Stimulated activated CD8-positive, alpha-beta memory T cell treated with anti-CD3 and anti-CD28 coated beads, Interleukin-2, amount 100 ng/mL, for 48 hours (primary cell): Measurements from ENCODE around the gene SLC35F4.
"Not testable (repeated sequence)": the region's sequence is repeated elsewhere in the genome, so short reads cannot be mapped to it uniquely, and the experiment has no call there.

ENCODE experiments used
- DNase-seq, 2 donors: peaks; one replicate each; pipeline ENCODE4 v3.0.0-alpha.2; 2020; ENCODE audit warnings: low read depth in 2 of 2

Gene SLC35F4

DNA sequence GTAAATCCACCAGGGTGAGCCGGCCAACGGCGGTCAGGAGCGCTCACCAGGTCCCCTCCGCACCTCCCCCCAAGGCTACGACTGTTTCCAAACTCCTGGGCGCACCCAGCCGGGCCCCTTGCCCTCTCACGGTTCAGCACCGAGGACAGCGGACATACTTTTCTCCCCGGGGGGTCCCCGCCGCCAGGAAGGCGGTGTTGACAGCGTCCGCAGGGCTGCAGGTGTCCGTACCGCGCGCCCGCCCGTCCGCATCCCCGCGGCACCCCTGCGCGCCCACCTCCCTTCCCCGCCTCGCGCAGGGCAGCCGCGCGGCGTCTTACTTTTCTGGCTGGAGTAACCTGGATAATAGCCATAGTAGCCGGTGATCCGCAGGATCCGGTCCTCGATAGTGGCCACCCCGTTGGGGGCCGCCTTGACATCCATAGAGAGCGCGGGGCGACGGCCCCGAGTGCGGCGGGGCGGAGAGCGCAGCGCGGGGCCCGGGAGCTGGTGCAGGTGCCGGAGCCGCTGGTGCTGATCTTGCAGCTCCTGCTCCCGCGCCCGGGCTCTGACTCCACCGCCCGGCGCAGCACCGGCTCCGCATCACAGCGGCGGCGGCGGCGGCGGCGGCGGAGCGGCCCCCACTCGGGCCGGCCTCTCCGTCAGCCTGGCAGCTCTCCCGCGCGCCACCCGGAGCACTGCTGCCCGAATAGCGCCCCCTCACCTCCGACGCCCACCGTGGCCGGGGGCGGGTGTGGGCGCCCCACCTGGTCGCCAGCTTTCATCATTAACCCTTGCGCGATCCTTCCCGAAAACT, at the start of gene SLC35F4:
SLC35F4 (minus strand) TSS at position 690 of the 796 bp plus-strand sequence.
- no peak for DNase-seq

DNA sequence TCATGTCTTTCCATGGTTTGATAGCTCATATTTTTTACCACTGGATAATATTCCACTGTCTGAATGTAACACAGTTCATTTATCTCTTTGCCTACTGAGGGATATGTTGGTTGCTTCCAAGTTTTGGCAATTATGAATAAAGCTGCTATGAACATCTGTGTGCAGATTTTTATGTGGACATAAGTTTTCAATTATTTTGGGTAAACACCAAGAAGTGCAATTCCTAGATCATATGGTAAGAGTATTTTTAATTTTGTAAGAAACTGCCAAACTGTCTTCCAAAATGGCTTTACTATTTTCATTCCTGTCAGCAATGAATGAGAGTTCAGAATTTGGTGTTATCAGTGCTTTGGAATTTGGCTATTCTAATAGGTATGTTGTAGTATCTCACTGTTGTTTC, 43.7 kb upstream of the SLC35F4 start:
- DNase-seq: no peak

DNA sequence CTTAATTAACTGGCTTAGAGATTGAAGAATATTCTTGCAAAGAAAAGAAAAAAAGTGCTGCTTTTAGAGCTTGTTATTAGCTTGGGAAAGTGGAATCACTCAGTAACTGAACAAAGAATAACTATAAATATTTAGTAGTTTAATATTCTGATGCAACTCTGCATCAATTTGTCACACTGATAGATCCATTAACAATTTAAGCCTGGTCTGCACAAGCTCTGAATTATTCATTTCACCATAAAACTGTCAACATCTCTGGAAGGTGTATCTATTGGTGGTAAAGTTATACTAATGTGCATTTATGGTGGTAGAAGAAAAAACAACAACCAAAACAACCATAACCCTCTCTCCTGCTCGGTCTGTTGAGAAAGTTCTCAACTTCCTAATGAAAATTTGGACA, 38.1 kb upstream of the SLC35F4 start:
- DNase-seq: no peak

DNA sequence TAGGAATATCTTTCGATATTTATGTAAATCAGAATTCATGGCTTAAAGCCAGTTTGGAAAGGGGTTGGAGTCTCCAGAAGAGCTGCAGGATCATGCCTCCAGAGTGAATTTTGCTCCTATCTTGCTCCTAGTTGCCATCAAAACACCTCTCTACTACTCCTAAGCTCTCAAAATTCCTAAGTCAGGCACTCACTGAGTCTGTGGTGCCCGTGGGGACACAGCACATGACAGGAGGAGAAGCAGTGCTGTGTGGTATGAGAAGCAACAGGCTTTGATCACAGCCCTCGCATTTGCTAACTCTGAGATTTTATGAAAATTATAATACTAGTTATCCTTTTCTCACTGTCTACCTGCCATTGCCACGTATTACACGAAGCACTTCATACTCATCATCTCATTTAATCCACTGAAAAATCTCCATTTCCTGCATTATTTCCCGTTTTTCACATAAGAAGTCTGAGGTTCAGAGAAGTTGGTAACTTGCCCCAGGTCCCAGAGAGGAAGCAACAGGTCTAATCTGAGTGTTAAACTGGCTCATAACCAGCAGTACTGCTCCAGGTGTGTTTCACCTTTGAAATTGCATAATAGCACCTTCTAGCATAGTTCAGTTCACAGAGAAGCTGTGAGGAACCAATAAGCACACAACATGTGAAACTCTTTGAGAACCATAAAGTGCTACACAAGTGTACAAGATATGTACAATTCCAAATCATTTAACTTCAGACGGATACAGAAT, 33.1 kb upstream of the SLC35F4 start:
- DNase-seq: no peak

DNA sequence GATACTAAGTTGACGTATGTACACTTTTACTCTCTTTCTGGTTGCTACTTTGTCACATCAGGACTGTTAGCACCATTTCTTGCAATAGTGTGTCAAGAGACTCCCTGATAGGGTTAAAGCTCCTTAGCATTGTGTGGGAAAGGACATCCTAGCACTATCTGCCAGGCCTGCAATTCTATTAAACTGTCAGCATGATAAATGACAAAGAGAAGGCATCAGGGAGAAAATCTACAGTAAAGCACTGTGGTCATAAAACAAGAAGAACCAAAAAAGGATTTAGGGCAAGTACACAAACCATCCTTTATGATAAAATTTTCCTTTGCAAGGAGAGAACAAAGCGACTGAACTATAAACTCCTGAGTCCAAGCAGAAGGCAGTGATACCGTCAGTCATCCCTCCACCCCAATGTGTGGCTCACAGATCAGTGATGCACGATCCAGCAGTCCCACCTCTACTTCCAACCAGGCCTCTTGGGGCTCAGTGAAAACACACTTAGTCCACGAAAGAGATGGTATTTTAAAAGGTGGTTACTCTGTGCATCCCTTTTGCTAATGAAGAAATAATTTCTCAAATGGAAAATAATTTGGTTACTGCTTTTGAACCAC, 31.4 kb upstream of the SLC35F4 start:
- no peak for DNase-seq

DNA sequence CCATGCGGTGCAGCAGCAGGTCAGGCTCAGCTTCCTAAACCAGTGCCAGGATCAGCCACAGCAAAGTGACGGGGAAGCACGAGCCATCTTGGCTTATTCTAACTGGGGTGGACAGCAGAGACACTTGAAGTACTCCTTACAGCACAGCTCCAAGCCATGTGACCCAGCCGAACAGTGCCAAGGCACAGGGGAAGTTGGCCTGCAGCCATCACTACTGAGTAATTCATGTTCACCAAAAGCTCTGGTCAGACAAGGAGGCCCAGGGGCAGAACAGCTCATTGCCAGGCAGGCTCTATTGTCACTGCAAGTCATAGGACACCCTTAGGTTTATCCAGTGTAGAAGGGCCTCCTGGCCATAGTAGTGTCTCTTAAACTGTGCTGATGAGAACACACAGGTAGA, 23.4 kb upstream of the SLC35F4 start:
- DNase-seq: no peak

DNA sequence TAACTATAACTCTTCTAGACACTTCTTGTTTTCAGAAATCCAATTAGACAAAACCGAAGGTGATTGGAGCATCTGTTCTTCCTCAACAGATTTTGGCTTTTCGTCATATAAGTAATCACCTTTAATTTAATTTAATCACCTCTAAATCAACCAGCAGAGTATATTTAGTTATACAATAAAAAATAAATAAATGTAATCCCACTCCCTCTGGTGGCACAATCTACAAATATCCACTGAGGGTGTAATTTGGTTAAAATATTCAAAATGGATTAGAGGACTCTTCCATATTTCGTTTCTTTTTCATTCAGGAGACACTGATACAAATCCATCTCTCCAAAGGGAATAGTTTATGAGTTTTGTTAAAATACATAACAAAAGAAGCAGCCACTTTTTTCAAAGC, 18.3 kb upstream of the SLC35F4 start:
- no peak for DNase-seq

DNA sequence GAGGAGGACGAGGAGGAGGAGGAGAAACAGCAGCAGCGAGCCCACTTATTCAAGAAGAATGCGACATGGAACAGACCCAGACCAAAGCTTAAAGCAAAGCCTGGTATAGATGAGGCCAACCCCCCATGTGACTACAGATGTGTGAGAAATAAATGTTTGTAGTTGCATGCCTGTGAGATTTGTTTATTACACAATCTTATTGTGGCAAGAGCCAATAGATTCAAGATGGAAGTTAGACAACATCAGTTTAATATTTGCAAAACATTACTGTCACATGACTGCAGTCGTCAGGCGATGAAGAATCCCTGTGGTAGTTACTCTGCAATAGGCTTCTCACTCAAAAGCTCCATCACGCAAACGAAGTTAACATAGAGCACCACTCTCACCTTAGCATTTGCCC, 17.2 kb upstream of the SLC35F4 start:
- no peak for DNase-seq

DNA sequence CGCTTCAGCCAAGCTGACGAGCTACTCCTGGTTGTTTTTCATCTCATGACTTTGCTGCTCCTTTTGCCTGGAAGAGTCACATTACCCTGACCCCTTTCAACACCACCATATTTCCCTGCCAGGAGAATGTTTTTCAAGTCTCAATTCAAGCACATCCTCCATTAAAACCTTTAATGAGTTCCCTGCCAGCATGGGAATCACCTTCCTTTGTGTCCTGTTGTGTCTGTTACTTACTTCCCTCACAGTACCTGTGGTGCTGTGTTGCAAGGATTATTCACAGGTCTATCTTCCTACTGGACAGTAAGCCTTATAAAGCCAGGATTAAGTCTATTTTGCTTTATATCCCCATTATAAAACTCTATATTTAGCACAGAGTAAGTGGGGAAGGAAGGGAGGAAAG, 13.6 kb upstream of the SLC35F4 start:
- DNase-seq: no peak

DNA sequence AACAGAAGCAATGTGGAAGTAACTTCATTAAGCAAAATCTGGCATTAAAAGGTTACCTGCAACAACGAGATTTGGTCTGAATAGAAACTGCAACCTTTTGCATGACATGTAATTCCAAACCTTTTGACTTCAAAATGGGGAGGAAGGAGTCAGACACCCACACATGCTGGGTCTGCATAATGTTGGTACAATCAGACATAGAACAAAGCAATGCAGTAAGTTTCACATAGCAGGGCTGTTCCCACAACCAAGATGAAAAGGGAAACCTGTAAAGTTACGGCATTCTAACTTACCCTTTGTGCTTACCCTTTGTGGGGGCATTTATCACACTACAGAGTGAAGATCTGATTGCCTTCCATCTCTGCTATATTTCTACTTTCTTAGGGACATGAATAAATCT, 10.1 kb upstream of the SLC35F4 start:
- no peak for DNase-seq

DNA sequence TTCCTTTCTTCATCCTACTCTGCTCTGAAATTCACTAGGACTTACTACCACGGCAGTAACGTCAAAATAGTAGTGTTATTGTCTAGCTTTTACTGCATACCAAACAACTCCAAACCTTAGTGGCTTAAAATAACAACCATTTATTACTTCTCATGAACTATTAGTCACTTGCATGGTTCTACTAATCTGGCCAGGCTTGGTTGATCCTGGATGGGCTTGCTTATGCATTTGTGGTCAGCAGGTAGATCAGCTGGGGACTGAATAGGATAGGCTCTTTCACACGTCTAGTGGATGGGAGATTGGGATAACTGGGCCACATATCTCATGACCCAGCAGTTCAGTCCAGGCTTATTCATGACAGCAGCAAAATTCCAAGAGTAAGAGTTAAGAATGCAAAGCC, 9.4 kb upstream of the SLC35F4 start:
- DNase-seq: no peak

DNA sequence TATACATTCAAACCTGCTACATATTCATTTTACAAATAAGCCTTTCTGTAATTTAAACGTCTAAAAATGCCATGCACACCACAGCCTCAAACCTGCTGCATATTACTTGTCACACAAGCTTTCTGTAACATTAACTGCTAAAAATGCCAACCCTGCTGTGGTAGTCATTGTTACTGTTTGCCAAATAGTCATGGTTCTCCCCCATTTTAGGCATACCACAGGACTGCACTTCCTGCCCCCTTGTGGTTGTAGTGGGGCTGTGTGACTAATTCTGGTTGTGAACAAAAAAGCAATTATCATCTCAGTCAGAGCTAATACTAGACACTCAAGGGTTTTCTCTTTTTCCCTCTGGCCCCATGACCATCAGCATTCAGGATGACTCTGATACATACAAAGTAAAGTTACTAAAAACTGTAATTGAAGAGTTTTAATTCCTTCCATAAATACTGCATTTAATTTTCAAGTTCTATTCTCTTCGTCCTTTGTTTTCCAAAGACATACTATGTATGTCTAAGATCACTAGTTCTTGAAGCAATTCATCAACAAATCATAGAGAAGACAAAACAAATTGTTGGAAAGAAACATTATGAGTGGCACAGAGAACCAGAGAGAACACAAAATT, 5.7 kb upstream of the SLC35F4 start:
- DNase-seq: no peak

DNA sequence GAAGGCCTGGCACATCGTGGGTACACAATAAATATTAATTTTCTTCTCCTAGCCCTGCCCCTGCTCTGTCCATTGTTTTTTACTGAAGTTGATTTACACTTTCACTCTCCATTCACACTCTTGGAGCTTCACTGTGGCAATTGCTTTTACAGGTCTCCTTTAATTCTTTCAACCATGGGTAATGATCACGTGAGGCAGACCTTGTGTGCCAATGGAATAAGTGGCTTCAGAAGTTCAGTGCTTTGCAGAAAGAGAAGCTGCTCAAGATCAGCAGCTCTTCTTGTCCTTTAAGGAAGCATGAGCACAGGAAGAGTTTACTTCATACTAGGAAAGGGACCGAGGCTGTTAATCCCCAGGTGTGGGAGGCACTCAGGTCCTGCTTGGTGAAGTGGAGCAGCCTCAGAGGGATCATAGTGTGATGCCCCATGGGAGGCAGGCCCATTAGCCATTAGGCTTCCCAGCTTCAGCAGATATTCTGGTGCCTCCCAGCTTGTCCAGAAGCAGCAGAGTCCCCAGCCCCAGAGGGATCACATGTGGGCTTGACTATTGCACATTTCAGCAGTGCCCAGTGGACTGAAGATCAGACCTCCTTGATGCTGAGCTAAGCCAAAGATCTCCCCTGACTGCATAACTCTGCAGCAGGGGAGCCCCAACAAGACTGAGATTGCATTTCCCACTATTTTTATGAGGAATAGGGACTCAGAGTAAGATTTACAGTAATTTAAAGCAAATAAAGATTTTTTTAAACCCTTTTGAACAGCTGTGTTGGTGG, 5.0 kb upstream of the SLC35F4 start:
- DNase-seq: no peak

DNA sequence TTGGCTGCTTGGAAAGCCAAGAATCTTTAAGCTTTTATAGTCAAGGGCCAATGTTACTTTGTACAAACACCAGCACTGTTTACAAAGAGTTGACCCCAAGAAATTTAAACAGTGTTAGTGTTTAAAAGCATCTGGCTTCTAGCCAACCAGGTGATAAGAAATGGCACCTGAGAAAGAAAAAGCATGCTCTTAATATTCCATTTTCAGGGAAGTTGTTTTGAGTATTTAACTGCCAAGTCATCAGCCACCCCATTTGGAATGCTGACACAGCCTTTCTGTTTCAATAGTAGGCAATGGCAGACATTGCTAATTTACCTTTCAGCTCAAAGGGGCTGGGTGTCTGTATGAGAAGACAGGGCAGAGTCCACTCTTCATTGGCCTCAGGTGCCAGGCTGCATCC, 3.7 kb upstream of the SLC35F4 start:
- DNase-seq: no peak

DNA sequence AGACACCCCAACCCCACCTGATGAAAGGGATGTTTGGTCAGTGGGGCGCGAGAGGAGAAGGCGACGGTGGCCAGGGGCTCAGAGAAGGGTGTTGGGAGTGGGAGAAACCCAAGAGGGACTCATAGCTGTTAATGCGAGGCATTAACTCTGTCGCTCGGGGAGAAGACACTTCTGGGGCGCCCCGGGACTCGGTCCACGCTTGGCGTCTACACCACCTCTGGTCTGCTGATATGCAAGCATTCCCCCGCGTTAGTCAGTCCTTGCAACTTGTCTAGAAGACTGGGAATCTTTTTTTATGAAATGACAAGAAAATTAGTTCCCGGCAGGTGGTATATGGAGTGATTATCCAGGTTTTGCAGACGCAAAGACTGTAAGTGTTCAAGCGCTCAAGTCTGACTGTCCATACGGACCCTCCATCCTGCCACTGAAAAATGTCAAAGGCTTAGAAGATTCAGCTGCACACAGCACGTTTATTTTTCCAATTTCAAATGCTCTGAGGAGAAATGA, 360 bp upstream of the SLC35F4 start:
- no peak for DNase-seq

DNA sequence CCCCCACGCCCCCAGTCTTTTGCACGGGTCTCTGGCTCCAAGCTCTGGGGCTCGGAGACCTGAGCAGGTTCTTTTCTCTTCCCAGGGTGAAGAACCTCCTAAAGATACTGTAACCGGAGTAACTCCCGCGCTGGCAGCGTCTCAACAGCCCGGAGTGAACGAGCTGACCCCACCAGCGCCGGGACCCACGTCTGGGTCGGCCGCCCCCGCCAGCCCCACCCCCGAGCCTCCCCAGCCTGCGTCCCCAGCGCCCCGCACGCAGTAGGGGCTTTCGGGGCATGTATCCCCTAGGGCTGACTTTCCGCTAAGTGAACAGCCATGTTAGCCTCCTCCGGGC, 858 bp downstream of the SLC35F4 start:
- no peak for DNase-seq

DNA sequence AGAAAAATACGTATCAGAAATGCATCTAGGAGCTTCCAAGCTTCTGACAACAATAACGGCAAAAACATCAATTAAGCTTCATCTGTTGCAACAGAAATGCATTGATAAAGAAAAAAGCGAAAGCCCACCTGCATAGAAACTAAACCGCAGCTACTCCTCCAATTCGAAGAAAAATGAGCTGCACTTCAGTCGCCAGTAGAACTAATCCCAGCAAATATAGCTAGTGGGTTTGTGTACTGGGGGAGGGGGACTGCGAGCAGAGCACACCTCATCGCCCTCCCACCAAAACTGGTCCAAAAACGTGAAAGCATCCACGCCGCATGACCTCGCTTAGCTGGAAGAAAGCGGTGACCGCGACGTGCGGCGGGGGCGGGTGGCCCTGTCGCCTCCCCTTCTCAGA, 1.2 kb downstream of the SLC35F4 start:
- DNase-seq: no peak

DNA sequence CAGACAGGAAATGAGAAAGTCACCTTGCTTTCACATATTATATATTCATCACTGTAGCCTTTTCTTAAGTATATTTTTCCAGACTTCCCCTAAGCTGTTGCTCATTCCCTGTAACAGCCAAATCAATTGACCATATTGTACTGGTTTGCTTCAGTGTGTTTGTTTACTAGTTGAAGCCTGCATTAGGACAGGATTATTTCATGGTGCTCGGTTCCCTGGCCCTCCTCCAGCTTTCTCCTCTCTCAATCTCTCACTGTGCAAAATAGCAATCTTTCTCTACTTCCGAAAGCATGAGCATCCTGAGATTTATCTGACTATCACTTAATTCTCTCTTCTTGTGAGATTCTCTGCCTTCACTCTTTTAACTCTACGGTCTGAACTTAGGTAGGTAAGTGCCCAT, 2.4 kb downstream of the SLC35F4 start:
- no peak for DNase-seq

DNA sequence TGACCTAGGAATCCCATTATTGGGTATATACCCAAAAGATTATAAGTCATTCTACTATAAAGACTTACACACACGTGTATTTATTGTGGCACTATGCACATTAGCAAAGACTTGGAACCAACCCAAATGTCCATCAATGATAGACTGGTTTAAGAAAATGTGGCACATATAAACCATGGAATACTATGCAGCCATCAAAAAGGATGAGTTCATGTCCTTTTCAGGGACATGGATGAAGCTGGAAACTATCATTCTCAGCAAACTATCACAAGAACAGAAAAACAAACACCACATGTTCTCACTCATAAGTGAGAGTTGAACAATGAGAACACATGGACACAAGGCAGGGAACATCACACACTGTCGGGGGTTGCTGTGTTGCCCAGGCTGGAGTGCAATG, 10.2 kb downstream of the SLC35F4 start:
- not testable (repeated sequence) for DNase-seq

DNA sequence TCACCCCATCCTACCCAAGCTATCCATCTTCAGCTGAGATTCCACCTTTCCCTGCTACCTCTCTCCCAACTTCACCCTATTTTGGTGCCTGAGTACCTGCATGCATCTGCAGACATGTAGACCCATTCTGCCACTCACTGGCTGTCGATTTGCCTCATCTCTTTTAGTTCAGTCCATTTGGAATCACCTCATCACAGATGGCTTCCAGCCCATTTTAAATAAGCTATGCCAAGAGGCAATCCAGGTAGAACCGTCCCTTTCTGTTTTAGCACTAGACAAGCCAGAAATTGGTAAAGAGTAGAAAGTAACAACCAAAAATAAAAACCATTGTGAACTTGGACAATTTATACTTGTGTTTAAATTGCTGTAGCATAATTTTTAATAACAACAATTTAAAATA, 11.3 kb downstream of the SLC35F4 start:
- no peak for DNase-seq

DNA sequence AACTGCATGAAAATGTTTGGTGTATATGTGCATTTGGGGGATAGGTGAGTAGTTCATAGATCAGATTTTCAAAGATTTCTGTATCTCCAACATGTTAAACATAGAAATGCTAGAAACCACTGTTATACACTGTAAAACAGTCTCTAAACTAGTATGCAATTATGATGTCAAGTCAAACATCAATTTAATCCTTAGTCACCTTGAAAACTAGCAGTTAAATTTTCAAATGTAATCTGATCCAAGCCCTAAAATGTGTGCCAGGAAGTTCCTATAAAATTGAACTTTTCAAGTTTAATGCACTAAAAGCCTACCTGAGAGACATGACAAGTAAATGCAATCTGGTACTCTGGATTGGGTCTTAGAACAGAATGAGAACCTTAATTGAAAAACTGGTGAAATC, 14.5 kb downstream of the SLC35F4 start:
- DNase-seq: no peak

DNA sequence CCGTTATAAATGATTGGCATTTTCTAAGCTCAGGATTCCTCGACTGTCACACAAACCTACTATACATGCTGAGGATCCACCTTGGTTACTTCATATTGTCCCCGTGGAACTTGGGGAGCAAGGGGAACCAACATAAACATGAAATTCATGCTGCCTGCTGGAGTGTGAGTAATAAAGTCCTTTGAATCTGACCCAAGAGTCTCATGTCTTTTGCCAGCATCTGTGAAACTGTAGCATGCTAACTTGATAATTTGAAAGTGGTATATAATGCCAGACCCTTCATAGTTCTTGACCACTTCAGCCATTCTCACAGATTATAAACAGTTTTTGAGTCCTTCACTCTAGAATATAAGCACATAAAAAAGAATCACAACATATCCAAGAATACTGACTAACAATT, 17.1 kb downstream of the SLC35F4 start:
- DNase-seq: no peak
